Occipital lobe (tissue), 2 donors: ENCODE results near the gene GTPBP10. TPM values are rescaled to one million over a fixed set of nuclear protein-coding genes. Genes with fewer than 3 reads are reported as not detected.

Experiments
- DNase-seq: peaks from one replicate; lab custom pipeline; 2025; lab: John Stamatoyannopoulos, UW
- total RNA-seq: library from RNA; depleted of rRNA; stranded (reverse); fragments of >200 nt; gene quantifications from one replicate; pipeline ENCODE4 v1.2.3, GENCODE V29; 2014

GTPBP10 gene
- total RNA-seq, 1 donor from 2014 or later: 27.5 TPM

DNA sequence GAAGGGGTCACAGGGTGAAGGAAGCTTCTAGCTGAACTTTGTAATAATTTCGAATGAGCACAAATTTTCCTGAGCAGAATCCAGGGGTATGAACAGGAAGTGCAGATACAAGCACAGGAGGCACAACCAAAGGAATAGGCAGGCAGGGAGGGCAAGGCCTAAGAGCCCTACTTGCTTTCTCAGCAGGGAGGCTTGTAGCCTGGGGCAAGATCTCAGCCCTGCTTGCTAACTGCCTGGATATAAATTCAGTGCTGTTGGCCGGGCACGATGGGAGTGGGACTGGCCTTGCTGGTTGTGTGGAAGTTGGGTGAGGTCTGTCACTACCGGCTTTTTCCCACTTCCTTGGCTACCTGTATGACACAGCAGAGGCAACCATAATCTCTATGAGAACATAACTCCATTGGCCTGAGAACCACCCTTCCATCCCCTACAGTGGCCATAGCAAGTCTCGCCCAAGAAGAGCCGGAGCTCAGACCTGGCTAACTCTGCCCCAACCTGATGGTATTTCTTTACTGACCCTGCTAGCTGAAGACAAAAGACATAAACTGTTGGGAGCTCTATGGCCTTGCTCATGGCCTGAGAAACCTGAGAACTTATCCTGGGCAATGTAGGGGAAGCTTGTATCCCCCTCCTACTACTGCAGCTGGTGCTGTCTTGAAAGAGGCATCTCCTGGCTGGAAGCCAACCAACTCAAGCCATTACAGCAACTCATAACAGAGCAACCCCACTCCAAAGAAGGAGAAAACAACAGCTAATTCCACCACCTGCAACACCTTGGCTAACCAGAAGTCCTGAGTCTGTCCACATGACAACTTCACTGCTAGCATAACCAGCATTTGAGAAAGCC, 84.3 kb downstream of the GTPBP10 start:
- DNase-seq: no peak

DNA sequence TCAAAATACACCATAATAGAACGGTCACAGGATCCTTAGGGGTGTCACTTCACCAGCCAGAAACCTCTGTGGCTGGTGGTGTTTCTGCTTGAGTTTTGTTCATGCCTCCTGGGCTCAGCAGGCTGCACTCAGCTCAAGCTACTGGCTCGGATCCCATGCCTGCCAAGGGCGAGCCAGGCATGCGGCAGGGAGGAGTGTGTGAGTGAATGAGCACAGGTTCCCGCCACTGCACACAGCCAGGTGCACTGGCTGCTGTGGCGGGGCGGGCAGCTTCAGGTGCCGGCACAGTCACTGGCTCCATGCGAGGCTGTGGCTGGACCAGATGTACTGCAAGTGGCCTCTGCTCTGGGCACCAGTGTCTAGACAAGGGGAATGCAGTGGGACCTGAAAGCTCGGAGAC, 86.2 kb downstream of the GTPBP10 start:
- DNase-seq: no peak

DNA sequence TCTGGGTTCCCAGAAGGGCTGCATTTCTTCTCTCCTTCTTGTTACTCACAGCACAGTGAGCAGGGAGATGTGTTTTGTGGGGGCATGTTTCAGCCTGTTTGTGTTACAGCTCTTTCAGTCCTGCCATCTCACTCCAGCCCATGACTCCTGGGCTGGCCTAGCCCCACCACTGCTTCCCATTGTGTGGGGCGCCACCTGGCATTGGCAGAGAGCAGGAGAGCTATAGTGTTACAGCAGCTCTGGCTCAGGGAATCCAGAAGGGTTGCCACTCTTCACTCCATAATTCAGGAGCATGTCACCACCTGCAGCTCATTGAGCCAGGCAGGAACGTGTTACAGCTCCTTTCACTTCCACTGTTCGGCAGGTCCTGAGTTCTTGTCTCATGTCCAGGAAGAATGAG, 86.7 kb downstream of the GTPBP10 start:
- DNase-seq: no peak

Other genes with a start within 250 kb of the GTPBP10 start
- 0.16 TPM for gene STEAP1, start 192.2 kb upstream of the GTPBP10 start, total RNA-seq
- 2.3 TPM for gene STEAP2, start 135.0 kb upstream of the GTPBP10 start, total RNA-seq
- gene CFAP69, start 101.5 kb upstream of the GTPBP10 start, total RNA-seq: 6.2 TPM
- gene FAM237B, start 25.4 kb upstream of the GTPBP10 start, total RNA-seq: not detected
- 60.8 TPM for gene CLDN12, start 56.7 kb downstream of the GTPBP10 start, total RNA-seq
- not detected for gene PTTG1IP2, start 122.9 kb downstream of the GTPBP10 start, total RNA-seq
- 123 TPM for gene CDK14, start 249.6 kb downstream of the GTPBP10 start, total RNA-seq